ENCODE measurements around the gene CGB7.
"Not testable (repeated sequence)": the region's sequence is repeated elsewhere in the genome, so short reads cannot be mapped to it uniquely, and the experiment has no call there.

GRCh38 chr19:49030323-49030722 lies 27.2 kb downstream of the CGB7 start:
- not testable (repeated sequence) for TF ChIP-seq EZH2 (IDR thresholded peaks at IDR 0.05; ENCODE audit: borderline replicate concordance, low read depth, low read length, poor library complexity, severe bottlenecking); CTCF (conservative IDR thresholded peaks at IDR 0.05; ENCODE audit: low read depth, low read length)

Data from A673 (cell line).